ENCODE results near the gene TMEM235. TPM values are rescaled to one million over a fixed set of nuclear protein-coding genes. Genes with fewer than 3 reads are reported as not detected.

TMEM235 gene
- total RNA-seq, 1 donor = not detected

- Histone ChIP-seq H3K79me2 (ENCODE audit: insufficient read depth, low read length) (peaks cover 18% of the 10 kb centered on the region), H3K9me3 (ENCODE audit: low read depth, low read length) (no peaks in the 10 kb centered on the region), H4K20me1 (ENCODE audit: insufficient read depth, low read length) (no peaks in the 10 kb centered on the region), H3K36me3 (ENCODE audit: insufficient read depth, low read length) (no peaks in the 10 kb centered on the region), H3K4me3 (ENCODE audit: insufficient read depth, low read length) (no peak overlapping the region), H3K27ac (ENCODE audit: low read depth, low read length) (no peak overlapping the region), H2AFZ (ENCODE audit: low read length) (no peak overlapping the region), H3K4me2 (ENCODE audit: insufficient read depth, low read length) (no peak overlapping the region), H3K4me1 (ENCODE audit: insufficient read depth, low read length) (peaks cover 6% of the 10 kb centered on the region), H3K27me3 (ENCODE audit: insufficient read depth, low read length) (no peaks in the 10 kb centered on the region)
- TF ChIP-seq CTCF (IDR thresholded peaks at IDR 0.05; ENCODE audit: extremely low read depth, low read depth, low read length) = no peak
- DNase-seq (ENCODE audit: insufficient read length, low spot score, missing footprints) = no peak
Observed at GRCh38 chr17:78211032-78211431, 20.4 kb upstream of the TMEM235 start.

GRCh38 chr17:78214016-78214705 lies 17.3 kb upstream of the TMEM235 start, which contains the start of gene BIRC5:
Gene BIRC5 (plus strand): TSS chr17:78214253. CDS start chr17:78214317, 64 bp downstream.
- Histone ChIP-seq H3K79me2 (ENCODE audit: insufficient read depth, low read length) (peaks cover 30% of the 10 kb centered on the region), H3K4me3 (ENCODE audit: insufficient read depth, low read length) (peak within 1 kb of the TSS; percentile 91), H3K9me3 (ENCODE audit: low read depth, low read length) (no peaks in the 10 kb centered on the region), H3K27ac (ENCODE audit: low read depth, low read length) (peak within 1 kb of the TSS; percentile 66), H2AFZ (ENCODE audit: low read length) (peak within 1 kb of the TSS; percentile 98), H3K27me3 (ENCODE audit: insufficient read depth, low read length) (no peaks in the 10 kb centered on the region), H3K36me3 (ENCODE audit: insufficient read depth, low read length) (peaks cover 3% of the 10 kb centered on the region), H4K20me1 (ENCODE audit: insufficient read depth, low read length) (no peaks in the 10 kb centered on the region), H3K4me1 (ENCODE audit: insufficient read depth, low read length) (peaks cover 6% of the 10 kb centered on the region), H3K4me2 (ENCODE audit: insufficient read depth, low read length) (peak within 1 kb of the TSS; percentile 98)
- TF ChIP-seq CTCF (IDR thresholded peaks at IDR 0.05; ENCODE audit: extremely low read depth, low read depth, low read length) = no peak
- peak; percentile 99 for DNase-seq (ENCODE audit: insufficient read length, low spot score, missing footprints)

- peak overlapping the region; percentile 91 for H3K4me3 ChIP-seq (ENCODE audit: insufficient read depth, low read length)
- H3K27ac ChIP-seq (ENCODE audit: low read depth, low read length) = peak overlapping the region; percentile 66
- peak overlapping the region; percentile 98 for H2AFZ ChIP-seq (ENCODE audit: low read length)
- no peaks in the 10 kb centered on the region for H4K20me1 ChIP-seq (ENCODE audit: insufficient read depth, low read length)
- no peak for TF ChIP-seq CTCF (IDR thresholded peaks at IDR 0.05; ENCODE audit: extremely low read depth, low read depth, low read length)
- H3K4me2 ChIP-seq (ENCODE audit: insufficient read depth, low read length) = peak overlapping the region; percentile 98
- no peaks in the 10 kb centered on the region for H3K27me3 ChIP-seq (ENCODE audit: insufficient read depth, low read length)
- peaks cover 35% of the 10 kb centered on the region for H3K79me2 ChIP-seq (ENCODE audit: insufficient read depth, low read length)
- no peaks in the 10 kb centered on the region for H3K9me3 ChIP-seq (ENCODE audit: low read depth, low read length)
- peak; percentile 70 for DNase-seq (ENCODE audit: insufficient read length, low spot score, missing footprints)
- peaks cover 7% of the 10 kb centered on the region for H3K36me3 ChIP-seq (ENCODE audit: insufficient read depth, low read length)
- peaks cover 6% of the 10 kb centered on the region for H3K4me1 ChIP-seq (ENCODE audit: insufficient read depth, low read length)
Observed at GRCh38 chr17:78214706-78215061, 16.7 kb upstream of the TMEM235 start.

GRCh38 chr17:78219396-78220150 lies 11.9 kb upstream of the TMEM235 start:
- no peak overlapping the region for H3K4me3 ChIP-seq (ENCODE audit: insufficient read depth, low read length)
- H3K79me2 ChIP-seq (ENCODE audit: insufficient read depth, low read length) = peaks cover 35% of the 10 kb centered on the region
- peak; percentile 66 for DNase-seq (ENCODE audit: insufficient read length, low spot score, missing footprints)
- H3K36me3 ChIP-seq (ENCODE audit: insufficient read depth, low read length) = peaks cover 34% of the 10 kb centered on the region
- peak overlapping the region; percentile 67 for H2AFZ ChIP-seq (ENCODE audit: low read length)
- H3K4me2 ChIP-seq (ENCODE audit: insufficient read depth, low read length) = no peak overlapping the region
- H4K20me1 ChIP-seq (ENCODE audit: insufficient read depth, low read length) = no peaks in the 10 kb centered on the region
- H3K9me3 ChIP-seq (ENCODE audit: low read depth, low read length) = no peaks in the 10 kb centered on the region
- H3K4me1 ChIP-seq (ENCODE audit: insufficient read depth, low read length) = peaks cover 3% of the 10 kb centered on the region
- TF ChIP-seq CTCF (IDR thresholded peaks at IDR 0.05; ENCODE audit: extremely low read depth, low read depth, low read length) = no peak
- no peak overlapping the region for H3K27ac ChIP-seq (ENCODE audit: low read depth, low read length)
- H3K27me3 ChIP-seq (ENCODE audit: insufficient read depth, low read length) = no peaks in the 10 kb centered on the region
